H1 (cell line): ENCODE measurements around the gene SLC35F5. TPM values are rescaled to one million over a fixed set of nuclear protein-coding genes. Genes with fewer than 3 reads are reported as not detected.

Experiments
- CEBPB ChIP-seq: IDR thresholded peaks from 2 replicates; pipeline ENCODE4 v1.6.1; 2012; ENCODE audit warnings: low read depth, low read length
- CHD1 ChIP-seq: IDR thresholded peaks from 2 replicates; pipeline ENCODE4 v1.6.1; 2012; ENCODE audit warnings: low read depth, low read length, improper control_type of control experiment
- HDAC2 ChIP-seq, 2 experiments: fragments of 300-600 bp in 1 of 2; sonication (generic) in 1 of 2; IDR thresholded peaks; 2 replicates each; pipeline ENCODE4 v1.6.1; 2011 to 2012; ENCODE audit warnings: low read depth in 2 of 2, low read length in 2 of 2, mild to moderate bottlenecking in 2 of 2, moderate library complexity in 2 of 2, borderline replicate concordance in 1 of 2, inconsistent platforms in 1 of 2
- SAP30 ChIP-seq: fragments of 300-600 bp; sonication (generic); IDR thresholded peaks from 2 replicates; pipeline ENCODE4 v1.7.1; 2012; ENCODE audit warnings: low read length, moderate library complexity, mild to moderate bottlenecking, inconsistent platforms; ENCODE audit not compliant: insufficient read depth, insufficient replicate concordance
- USF2 ChIP-seq: IDR thresholded peaks from 2 replicates; pipeline ENCODE4 v1.6.1; 2011; ENCODE audit warnings: low read length, improper control_type of control experiment
- YY1 ChIP-seq: IDR thresholded peaks from 2 replicates; pipeline ENCODE4 v1.6.1; 2011; ENCODE audit warnings: low read depth, mild to moderate bottlenecking, low read length
- polyA plus RNA-seq, 7 experiments: library from polyadenylated mRNA; depleted of rRNA in 3 of 7; stranded (reverse) in 5 of 7; unstranded in 2 of 7; fragments of >200 nt in 5 of 7; fragments of 200-250 nt in 2 of 7; gene quantifications; 1 replicate in 5 of 7; 2 replicates in 1 of 7; 4 replicates in 1 of 7; pipeline versions ENCODE4 v1.2.1 to v1.2.3, GENCODE V29; 2011 to 2013; ENCODE audit warnings: missing spikeins in 2 of 7, mixed read lengths in 2 of 7
- total RNA-seq: library from RNA; stranded (reverse); fragmentation: NEBNext Ultra II Directional; extraction: Animal tissue kit (Norgen Biotek cat#: 25700); gene quantifications from 2 replicates; pipeline ENCODE4 v1.2.1, GENCODE V29; 2021

The SLC35F5 gene
- total and polyA plus RNA-seq, 2 of the 8 experiments (the other 6 are each of a cell fraction or from before 2014, with no cell fraction given): 11.8 to 22.2 TPM

- TF ChIP-seq SAP30 (no peak), HDAC2 (IDR thresholded peaks at IDR 0.05; ENCODE audit: borderline replicate concordance in 1 of 2, low read depth in 2 of 2, low read length in 2 of 2) (no peak), CHD1 (no peak), YY1 (no peak), CEBPB (no peak), USF2 (no peak)
Measured at GRCh38 chr2:113694438-113694837, 62.0 kb downstream of the SLC35F5 start (continued).
